AG09319 (cell line): ENCODE results near the gene PPIG.
"Not testable (repeated sequence)": the region's sequence is repeated elsewhere in the genome, so short reads cannot be mapped to it uniquely, and the experiment has no call there.

Experiments
- DNase-seq: peaks from one replicate; pipeline ENCODE4 v3.0.0-alpha.2; 2010; ENCODE audit warnings: low read depth; ENCODE audit errors: extremely low read depth
- TF ChIP-seq, protein P1 (sequence below): IDR thresholded peaks from 2 replicates; pipeline ENCODE4 v1.5.1; 2011; ENCODE audit warnings: low read depth, mild to moderate bottlenecking, inconsistent platforms, low read length, moderate library complexity

The PPIG gene

DNA sequence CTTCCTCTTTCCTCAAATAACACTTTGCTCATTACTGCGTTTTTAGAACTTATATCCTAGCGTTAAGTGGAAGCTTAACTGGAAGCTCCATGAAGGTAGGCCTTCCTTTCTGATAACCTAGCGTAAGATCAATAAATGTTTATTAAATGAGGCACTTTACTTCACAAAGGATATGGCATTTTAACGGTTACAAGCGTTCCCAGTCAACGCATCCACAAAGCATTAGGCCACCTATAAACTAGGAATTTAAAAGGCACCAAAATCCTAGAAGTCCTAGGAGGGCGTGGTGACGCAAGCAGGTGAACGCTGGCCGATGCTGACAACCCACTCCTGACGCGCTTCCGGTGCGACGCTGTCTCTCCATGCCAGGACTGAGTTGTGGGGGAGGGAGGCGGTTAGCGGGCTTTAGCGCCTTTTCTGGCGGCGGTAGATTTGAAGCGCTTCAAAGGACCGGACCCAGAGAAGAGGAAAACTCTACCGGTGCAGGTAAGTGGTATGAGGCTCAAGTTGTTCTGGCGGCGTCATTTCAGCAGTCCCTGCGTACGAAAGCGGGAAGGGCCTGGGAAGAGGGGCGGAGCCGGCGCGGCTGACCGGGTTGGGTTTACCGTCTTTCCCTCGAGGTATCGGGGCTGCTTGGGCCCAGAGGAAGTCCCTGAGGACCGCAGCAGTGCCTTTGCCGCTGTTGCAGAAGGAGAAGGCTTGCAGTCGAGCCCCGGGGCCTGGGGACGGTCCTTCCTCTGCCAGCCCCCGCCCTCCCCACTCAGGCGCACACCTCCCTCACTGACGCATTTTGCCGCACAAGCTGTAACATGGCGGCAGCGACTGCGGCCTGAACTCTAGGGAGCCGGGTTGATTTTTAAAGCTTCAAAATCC is at the start of gene PPIG:
Gene PPIG, plus strand, starts transcription at position 347 of the 873 bp plus-strand sequence. CDS start 19,691 bp downstream, outside the sequence.
- TF ChIP-seq, protein P1, sequence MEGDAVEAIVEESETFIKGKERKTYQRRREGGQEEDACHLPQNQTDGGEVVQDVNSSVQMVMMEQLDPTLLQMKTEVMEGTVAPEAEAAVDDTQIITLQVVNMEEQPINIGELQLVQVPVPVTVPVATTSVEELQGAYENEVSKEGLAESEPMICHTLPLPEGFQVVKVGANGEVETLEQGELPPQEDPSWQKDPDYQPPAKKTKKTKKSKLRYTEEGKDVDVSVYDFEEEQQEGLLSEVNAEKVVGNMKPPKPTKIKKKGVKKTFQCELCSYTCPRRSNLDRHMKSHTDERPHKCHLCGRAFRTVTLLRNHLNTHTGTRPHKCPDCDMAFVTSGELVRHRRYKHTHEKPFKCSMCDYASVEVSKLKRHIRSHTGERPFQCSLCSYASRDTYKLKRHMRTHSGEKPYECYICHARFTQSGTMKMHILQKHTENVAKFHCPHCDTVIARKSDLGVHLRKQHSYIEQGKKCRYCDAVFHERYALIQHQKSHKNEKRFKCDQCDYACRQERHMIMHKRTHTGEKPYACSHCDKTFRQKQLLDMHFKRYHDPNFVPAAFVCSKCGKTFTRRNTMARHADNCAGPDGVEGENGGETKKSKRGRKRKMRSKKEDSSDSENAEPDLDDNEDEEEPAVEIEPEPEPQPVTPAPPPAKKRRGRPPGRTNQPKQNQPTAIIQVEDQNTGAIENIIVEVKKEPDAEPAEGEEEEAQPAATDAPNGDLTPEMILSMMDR: no peak
- peak; percentile 72 for DNase-seq

DNA sequence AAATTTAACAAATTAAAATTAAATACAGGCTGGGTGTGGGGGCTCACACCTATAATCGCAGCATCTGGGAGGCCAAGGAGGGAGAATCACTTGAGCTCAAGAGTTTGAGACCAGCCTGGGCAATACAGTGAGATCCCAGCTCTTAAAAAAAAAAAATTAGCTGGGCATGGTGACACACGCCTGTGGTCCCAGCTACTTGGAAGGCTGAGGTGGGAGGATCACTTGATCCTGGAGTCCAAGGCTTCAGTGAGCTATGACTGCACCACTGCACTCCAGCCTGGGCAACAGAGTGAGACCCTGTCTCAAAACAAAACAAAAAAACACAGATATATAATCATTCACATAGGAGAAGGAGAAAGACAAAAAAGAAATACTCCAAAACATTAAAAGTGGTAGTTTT is 44.7 kb upstream of the PPIG start:
- not testable (repeated sequence) for DNase-seq

DNA sequence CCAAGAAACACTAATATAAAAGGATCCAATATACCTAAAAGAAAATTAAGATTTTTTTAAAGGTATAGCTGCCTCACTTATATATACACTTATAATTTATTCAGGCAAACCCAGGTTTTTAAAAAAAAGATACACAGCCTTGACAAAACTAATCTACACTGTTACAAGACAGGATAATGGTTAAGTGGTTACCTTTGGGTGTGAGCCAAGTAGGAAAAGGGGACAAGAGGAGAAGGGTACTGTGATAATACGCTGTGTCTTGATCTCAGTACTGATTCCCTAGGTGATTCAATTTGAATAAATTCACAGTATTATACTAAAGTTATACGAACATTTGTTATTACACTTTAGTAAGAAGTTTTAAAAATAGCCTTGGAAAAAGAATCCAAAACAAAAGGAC is 44.0 kb upstream of the PPIG start:
- DNase-seq: no peak
- TF ChIP-seq, protein P1: no peak

DNA sequence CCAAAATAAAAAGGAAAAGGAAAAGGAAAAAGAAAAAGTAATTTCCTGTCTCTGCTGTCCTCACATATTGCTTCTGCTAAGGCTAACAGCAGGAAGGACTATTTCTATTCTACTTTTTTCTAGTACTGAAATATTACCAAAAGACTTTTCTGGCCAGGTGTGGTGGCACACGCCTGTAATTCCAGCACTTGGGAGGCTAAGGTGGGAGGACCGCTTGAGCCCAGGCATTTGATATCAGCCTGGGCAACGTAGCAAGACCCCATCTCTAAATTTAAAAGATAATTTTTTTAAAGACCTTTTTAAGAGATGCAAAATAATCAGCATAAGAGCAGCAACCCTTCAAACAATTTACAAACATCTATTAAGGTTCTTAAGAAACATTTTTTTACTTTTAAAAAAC is 41.7 kb upstream of the PPIG start:
- no peak for DNase-seq
- TF ChIP-seq, protein P1: no peak

DNA sequence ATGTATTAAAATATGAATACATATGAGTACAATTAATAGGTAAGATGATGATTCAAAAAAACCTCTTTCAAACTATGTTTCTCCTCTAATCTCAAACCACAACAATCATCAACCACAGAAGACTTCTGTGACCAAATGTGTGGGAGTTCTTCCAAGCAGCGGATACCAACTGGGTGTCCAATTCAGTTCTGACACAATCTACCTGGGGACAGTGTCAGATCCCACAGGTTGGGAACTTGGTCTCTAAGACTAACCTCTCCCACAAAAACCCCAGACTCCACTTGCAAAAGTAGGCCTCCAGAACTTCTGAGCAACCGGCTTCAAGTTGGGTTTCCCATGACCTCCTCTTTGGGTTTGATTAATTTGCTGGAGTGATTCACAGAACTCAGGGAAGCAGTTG is 37.4 kb upstream of the PPIG start:
- no peak for DNase-seq
- TF ChIP-seq, protein P1: no peak

DNA sequence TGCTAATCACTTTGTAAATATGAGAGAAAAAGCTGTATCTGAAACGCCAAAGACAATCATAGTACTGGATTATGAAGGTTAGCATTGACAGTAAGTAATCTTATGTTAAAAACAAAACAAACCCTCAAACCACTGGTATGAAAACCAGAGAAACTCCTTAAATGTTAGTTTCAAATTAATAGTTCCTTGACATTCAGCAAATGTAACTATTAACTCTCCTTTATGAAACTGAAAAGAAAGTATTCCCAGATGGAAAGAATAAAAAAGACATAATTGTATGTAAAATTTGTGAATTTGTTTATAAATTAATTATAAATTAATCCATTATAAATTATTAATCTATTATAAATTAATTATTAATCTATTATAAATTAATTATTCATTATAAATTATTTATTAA is 22.8 kb upstream of the PPIG start:
- DNase-seq: no peak
- TF ChIP-seq, protein P1: no peak

DNA sequence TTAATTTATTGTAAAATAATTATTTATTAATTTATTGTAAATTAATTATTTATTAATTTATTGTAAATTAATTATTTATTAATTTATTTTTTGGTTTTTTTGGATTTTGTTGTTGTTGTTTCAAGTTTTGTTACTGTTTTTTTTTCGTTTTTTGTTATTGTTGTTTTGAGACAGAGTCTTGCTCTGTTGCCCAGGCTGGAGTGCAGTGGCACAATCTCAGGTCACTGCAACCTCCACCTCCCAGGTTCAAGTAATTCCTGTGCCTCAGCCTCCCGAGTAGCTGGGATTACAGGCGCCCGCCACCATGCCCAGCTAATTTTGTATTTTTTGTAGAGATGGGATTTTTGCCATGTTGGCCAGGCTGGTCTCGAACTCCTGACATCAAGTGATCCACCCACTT is 22.1 kb upstream of the PPIG start:
- not testable (repeated sequence) for DNase-seq

DNA sequence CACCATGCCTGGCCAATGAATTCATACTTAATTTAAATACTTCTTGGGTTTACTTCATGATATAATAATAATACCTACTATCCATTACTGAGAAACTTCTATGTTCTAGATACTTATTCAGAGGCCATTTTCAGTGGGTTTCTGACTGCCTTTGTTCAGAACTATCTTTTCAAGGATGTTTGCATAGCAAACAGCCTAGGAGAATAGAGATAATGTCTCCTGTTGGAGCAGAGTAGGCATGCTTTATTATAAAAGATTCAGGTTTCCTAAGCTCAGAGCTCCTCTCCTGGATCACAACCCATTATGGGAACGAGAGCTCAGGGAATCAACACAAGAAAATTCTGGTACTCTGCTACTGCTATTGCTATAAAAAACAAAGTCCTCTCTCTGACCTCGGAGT is 21.6 kb upstream of the PPIG start:
- no peak for DNase-seq
- TF ChIP-seq, protein P1: no peak
